Tibial nerve (tissue), 4 donors: ENCODE measurements around the gene SYT11.

Source experiments
- EP300 ChIP-seq, 2 donors: sonication (generic); formaldehyde crosslinking; IDR thresholded peaks; one replicate each; pipeline ENCODE4 v1.6.1; 2017; ENCODE audit warnings: antibody characterized with exemption in 2 of 2, mild to moderate bottlenecking in 1 of 2
- POLR2A ChIP-seq, 2 donors: fragments of 450-650 bp; IDR thresholded peaks; one replicate each; pipeline ENCODE4 v1.6.1; 2017; ENCODE audit warnings: antibody characterized with exemption in 2 of 2, mild to moderate bottlenecking in 2 of 2, moderate library complexity in 2 of 2
- TF ChIP-seq, protein P1 (sequence below), 5 experiments: fragments of 200-600 bp in 3 of 5; fragments of 450-650 bp in 2 of 5; sonication (generic) in 3 of 5; IDR thresholded peaks; one replicate each; pipeline ENCODE4 v1.5.1; 2016 to 2019; ENCODE audit warnings: antibody characterized with exemption in 5 of 5, mild to moderate bottlenecking in 3 of 5, moderate library complexity in 2 of 5

DNA sequence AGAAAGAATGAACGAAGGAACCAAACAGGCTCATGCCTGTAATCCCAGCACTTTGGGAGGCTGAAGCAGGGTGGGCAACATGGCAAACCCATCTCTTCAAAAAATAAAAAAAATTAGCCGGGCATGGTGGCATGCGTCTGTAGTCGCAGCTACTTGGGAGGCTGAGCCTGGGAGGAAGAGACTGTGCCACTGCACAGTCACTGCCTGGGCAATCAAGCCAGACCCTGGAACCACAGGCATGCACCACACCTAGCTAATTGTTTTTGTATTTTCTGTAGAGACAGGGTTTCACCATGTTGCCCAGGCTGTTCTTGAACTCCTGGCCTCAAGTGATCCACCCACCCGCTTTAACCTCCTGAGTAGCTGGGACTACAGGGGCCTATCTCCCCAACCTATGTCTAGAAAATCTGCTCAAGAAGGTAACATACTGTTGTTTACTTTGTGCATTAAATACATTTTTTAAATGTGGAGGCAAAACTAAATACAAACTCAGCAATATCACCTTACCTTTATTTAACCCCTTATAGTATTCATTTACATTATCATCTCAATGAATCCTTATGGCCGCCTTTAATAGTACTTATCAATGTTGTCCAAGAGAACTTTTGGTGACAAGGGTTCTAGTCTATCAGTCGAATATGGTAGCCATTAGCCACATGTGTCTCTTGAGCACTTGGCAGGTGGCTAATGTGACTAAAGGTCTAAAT lies 72.1 kb downstream of the SYT11 start:
- TF ChIP-seq, protein P1, sequence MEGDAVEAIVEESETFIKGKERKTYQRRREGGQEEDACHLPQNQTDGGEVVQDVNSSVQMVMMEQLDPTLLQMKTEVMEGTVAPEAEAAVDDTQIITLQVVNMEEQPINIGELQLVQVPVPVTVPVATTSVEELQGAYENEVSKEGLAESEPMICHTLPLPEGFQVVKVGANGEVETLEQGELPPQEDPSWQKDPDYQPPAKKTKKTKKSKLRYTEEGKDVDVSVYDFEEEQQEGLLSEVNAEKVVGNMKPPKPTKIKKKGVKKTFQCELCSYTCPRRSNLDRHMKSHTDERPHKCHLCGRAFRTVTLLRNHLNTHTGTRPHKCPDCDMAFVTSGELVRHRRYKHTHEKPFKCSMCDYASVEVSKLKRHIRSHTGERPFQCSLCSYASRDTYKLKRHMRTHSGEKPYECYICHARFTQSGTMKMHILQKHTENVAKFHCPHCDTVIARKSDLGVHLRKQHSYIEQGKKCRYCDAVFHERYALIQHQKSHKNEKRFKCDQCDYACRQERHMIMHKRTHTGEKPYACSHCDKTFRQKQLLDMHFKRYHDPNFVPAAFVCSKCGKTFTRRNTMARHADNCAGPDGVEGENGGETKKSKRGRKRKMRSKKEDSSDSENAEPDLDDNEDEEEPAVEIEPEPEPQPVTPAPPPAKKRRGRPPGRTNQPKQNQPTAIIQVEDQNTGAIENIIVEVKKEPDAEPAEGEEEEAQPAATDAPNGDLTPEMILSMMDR (IDR thresholded peaks at IDR 0.05) = no peak
- TF ChIP-seq POLR2A (IDR thresholded peaks at IDR 0.05) (no peak), EP300 (IDR thresholded peaks at IDR 0.05) (no peak)
